Activated CD4-positive, alpha-beta T cell treated with anti-CD3 and anti-CD28 coated beads for 48 hours (primary cell): ENCODE data around the gene ZWILCH.
A peak's percentile ranks its signal among the peaks of the same experiment; 100 is the strongest.
"Not testable (repeated sequence)": the region's sequence is repeated elsewhere in the genome, so short reads cannot be mapped to it uniquely, and the experiment has no call there.

Experiments used
- DNase-seq: peaks from one replicate; pipeline ENCODE4 v3.0.0-alpha.2; 2020

ZWILCH gene

DNA sequence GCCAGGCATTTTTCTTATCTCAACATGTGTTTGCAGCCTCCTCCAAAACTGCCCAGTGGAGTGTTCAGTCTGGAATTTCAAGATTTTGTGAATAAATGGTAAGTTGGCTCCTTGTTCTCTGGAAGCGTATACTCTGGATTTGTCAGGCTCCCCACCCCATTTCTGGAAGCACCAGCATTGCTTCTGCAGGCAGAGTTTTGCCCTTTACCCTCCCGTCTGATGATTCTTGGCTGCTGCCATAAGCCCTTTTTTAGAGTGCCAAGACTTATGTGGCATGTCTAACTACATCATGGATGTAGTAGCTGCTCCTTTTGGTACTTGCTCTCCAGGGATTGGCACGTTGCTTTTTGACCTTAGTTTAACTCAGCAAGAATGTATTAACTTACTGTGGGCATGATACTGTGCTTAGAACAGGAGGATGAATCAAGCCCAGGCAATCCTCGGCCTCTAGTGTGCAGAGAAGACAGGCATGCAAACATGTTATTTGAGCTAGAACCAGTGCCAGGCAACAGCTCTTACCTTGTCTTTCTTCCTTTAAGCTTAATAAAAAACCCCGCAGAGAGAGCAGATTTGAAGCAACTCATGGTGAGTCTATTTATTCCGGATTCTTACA lies 15.8 kb upstream of the ZWILCH start:
- DNase-seq, result no peak

DNA sequence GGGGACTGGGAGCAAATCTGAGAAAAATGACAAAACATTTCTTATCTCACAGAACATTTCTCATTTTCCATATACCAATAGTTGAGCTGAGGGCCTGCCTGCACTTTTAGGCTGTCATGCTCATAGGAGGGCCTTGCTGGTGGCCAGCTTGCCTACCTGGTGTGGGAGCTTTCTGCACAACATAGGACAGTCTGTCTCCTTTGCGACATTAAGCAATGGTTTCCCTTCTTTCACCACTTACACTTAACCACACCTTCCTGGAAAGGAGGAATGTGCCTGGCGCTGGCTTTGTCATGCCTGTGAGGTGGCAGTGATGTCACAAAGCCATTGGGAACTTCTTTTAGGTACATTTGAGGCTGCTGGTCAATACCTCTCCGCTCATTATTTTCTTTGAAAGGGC lies 13.3 kb upstream of the ZWILCH start:
- no peak for DNase-seq

GRCh38 chr15:66494262-66494661 lies 10.9 kb upstream of the ZWILCH start:
- DNase-seq, result no peak

GRCh38 chr15:66496951-66497501 lies 8.1 kb upstream of the ZWILCH start:
- DNase-seq, result no peak

- DNase-seq, result peak; percentile 99
Measured at GRCh38 chr15:66497502-66498455, 7.3 kb upstream of the ZWILCH start, which contains the start of gene SNAPC5. SNAPC5 (minus strand) TSS chr15:66497762; CDS start chr15:66497731, 31 bp downstream.

DNA sequence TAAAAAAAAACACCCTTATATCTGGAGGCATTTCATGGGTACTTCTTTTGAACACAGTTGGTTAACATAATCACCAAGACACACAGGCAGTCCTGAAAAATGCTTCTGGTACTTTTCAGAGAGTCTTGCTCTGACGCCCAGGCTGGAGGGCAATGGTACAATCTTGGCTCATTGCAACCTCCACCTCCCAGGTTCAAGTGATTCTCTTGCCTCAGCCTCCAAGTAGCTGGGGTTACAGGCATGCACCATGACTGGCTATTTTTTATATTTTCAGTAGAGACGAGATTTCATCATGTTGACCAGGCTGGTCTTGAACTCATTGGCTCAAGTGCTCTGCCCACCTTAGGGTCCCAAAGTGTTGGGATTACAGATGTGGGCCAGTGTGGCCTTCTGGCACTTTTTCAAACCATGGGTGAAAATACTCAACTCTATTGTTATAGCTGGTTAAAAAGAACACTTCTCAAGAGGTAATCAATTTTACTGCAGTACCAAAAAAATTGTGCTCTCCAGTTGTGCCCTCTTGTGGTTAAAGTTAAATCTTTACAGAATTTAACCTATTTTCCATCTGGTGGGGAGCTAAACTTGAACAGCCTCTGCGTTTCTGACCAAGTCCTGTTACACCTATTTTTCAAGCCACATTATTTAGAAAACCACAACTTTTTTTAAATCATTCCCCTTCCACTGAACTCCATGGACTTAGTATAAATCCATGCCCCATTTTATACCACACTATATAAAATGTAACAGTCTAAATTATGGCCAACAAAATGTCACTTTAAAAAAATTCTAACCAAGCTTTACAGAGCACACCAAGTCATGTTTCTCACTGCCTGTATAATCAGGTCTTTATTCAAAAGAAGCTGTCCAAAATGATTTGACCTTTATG lies 6.4 kb upstream of the ZWILCH start:
- DNase-seq, result no peak

DNA sequence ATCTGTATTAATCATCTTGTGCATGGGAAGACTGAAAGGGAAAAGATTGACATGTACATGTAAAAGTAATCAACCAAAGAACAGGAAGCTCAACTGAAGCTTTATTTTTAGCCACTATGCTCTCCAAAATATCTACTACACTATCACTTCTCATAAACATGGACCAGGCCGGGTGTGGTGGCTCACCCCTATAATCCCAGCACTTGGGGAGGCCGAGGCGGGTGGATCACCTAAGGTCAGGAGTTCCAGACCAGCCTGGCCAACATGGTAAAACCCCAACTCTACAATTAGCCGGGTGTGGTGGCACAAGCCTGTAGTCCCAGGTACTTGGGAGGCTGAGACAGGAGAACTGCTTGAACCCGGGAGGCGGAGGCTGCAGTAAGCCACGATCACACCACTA lies 4.8 kb upstream of the ZWILCH start:
- DNase-seq, result not testable (repeated sequence)

- no peak for DNase-seq
Measured at GRCh38 chr15:66502491-66502890, 2.6 kb upstream of the ZWILCH start.

- DNase-seq, result not testable (repeated sequence)
Measured at GRCh38 chr15:66503041-66503648, 2.0 kb upstream of the ZWILCH start.

DNA sequence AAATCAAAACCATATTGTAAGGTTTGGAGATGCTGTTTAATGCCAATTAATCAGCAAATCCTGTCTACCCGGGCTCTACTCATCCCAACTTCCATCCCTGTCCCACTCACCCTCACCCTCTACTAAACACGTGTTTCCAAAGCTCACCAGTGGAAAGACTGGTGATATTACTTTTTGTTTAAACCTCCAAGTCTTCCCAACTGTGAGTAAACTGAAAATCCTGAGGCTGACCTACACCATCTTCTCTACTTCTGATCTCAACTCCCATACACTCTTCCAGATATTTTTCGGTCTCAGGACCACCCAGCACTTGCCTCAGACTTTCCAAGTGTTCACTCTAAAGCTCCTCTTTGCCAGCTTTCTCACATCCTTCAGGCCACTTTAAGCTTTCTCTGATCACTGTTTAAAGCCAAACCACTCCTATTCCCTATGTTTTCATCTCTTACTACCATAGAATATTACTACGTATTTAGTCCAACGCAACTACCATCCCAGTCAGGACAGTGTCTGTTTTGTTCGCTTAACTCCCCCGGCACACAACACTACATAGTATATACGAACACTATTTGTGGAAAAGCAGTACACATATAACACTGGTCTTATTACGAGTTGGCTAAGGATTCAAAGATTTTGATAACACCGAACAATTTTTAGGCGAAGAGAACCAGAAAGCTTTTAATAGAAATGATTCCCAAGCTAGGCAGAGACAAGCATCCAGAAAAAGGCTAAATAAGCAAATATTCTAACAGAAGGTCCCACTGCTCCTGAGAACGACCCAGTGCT lies 1.2 kb upstream of the ZWILCH start:
- DNase-seq, result no peak

DNA sequence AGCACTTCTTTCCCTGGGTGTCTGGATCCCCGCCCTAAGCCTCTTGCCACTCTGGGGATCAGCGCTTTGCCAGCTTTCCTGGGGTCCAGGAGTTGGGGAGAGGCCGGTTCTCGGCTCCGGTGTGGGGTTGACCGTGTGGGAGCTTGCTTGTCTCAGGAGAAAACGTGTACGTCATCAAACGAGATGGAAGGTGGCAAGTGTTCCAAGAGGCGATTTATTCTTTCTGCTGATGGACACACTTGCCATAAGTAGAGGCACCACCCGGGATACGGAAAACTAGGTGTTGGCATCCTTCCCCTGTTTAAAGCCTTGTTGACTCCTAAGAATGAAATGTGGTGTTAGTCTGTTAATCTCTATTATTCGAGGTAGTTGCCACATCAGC lies 295 bp downstream of the ZWILCH start:
- no peak for DNase-seq

DNA sequence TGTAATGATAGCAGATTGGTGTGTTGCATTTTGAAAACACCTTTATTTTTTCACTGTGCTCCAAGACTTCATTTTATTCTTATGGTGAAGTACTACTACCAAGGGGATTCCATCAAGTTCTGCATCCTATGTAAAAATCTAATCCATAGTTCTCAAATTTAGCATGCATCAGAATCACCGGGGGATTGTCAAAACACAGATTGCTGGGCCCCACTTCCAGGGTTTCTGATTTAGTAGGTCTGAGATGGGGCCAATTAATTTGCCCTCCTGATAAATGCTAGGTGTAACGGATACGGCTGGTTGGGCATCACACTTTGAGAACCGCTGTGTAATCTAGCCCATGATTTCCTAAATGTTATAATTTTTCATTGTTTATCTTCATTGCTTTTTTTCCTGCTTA lies 692 bp downstream of the ZWILCH start:
- no peak for DNase-seq

GRCh38 chr15:66508293-66508883 lies 3.3 kb downstream of the ZWILCH start:
- no peak for DNase-seq

- no peak for DNase-seq
Measured at GRCh38 chr15:66514586-66514985, 9.5 kb downstream of the ZWILCH start.

DNA sequence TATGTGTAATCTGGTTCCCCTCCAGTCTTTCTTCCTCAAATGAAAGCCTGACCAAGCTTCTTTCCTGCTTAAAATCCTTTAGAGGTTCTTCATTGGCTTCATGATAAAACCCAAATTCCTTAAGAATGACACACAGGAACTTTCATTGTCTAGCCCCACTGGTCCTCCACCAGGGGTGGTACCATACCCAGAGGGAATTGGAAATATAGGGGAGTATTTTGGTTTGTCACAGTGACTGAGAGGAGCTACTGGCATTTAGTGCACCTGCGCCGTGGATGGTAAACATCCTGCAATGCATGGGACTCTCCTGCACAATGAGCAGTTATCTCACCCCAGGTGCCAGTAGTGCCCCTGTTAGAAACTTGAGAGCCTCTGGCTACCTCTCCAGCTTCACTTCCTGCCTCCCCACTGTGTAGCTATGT lies 10.8 kb downstream of the ZWILCH start:
- DNase-seq, result no peak

GRCh38 chr15:66523926-66524325 lies 18.8 kb downstream of the ZWILCH start:
- DNase-seq, result no peak

DNA sequence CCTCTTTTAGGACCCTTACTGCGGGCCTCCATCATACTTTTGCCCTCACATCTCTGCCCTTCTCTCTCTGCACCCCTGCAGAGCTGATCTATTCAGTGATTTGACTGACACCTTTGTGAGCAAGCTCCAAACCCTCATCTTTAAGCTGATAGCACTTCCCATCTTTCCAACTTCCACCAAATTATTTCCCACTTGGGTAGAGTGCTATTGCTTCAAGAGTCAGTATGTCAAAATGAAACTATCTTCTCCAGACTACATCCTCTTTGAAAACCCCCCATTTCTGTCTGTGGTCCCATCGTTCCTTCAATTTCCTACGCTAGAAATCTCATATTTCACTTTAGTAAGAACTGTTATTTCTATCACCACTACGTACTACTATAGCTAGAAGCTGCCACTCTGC lies 19.7 kb downstream of the ZWILCH start:
- no peak for DNase-seq

GRCh38 chr15:66535056-66535455 lies 29.9 kb downstream of the ZWILCH start:
- no peak for DNase-seq

DNA sequence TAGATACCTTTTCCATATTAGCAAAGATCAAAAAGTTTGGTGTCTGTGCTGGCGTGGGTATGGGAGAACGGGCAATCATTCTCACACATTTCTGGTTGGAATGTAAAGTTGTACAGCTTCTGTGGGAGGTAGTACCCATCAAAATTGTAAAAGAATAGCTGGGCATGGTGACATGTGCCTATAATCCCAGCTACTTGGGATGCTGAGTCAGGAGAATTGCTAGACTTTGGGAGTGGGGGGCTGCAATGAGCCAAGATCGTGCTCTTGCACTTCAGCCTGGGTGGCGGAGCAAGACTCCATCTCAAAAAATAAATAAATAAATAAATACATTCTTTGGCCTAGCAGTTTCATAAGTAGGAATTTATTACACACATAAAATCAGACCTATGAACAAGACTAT lies 37.8 kb downstream of the ZWILCH start:
- DNase-seq, result no peak

GRCh38 chr15:66545255-66545654 lies 40.1 kb downstream of the ZWILCH start:
- no peak for DNase-seq

DNA sequence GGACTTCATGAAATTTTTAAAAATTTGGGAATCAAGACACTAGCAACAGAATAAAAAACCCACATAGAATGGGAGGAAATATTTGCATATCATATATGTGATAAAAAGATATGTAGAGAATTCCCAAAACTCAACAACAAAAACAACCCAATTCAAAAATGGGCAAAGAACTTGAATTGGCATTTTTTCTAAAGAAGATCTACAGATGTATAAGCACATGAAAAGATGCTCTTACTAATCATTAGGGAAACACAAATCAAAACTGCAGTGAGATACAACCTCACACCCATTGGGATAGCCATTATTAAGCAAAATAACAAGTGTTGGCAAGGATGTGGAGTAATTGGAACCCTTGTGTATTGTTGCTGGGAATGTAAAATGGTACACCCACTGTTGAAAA lies 50.6 kb downstream of the ZWILCH start:
- no peak for DNase-seq
